GM19397 (cell line): ENCODE data around the gene SCD5.

Source experiments
- ATAC-seq: cut with Tn5 transposase; IDR thresholded peaks from one replicate; pipeline ENCODE4 v1.9.1; 2021; ENCODE audit warnings: mild to moderate bottlenecking, moderate library complexity; ENCODE audit not compliant: unreplicated experiment

SCD5 gene

DNA sequence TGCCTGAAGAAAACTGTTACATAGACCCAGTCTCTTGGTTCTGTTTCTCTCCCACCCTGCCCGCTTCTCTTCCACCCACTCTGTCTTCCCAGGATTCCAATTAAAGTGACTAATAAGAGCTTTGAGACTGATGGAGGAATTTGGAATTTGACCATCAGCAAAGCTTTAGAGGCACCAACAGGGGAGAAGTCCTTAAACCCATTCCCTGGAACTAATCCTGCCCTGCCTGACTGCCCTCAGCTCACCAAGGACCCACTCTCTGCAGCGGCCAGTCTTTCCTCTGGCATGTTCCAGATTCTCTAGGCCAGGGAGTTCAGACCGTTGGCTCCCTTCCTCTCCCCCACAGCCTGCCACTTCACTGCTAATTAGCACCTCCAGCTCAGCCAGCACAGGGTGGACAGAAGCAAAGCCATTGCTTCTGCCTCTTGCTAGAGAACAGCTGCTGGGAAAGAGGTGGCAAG, 23.9 kb downstream of the SCD5 start:
- ATAC-seq, result no peak

DNA sequence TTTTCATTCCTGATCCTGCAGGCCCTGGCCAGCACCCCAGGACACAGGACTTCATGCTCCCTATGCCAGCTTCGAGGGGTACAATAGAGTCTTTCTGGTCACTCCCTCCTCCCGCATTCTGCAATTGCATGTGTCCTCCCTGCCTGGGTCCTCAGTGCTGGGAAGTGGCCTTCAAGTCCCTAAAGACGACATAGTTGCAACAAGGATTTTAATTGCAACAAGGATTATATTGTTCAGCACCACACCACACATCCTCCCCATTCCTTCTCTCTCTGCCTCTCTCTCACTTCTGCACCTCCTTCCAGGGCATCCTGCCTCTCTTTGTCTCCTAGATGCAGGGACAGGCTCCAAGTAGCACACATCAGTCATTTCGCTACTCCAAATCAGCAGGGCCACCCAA, 25.5 kb downstream of the SCD5 start:
- no peak for ATAC-seq

DNA sequence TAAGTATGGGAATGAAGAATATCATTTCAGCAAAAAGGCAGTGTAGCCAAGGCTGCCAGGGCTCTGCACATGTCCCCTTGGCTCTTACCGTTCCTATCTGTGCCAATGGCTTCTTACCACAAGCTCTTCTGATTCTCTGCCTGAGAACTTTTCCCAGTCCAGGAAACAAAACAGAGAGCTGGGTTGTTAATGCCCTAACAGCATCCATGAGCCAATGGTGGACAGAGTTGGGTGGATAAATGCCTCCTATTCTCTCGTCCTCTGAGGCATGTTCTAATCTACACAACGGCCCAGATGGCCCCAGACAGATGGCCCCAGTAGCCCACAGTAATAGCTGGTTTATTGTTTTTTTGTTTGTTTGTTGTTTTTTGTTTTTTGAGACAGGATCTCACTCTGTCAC, 28.0 kb downstream of the SCD5 start:
- ATAC-seq, result no peak

DNA sequence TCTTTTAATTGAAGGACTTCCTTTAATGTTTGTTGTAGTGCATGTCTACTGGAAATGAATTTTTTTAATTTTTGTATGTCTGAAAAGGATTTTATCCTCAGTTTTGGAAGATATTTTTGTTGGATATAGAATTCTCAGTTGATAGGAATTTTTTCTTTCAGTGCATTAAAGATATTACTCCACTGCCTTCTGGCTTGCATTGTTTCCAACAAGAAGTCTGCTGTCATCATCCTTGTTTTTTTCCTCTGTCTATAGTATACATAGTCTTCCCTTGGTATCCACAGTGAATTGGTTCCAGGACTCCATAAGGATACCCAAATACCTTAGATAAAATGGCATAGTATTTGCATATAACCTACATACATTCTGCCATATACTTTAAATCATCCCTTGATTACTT, 33.5 kb downstream of the SCD5 start:
- ATAC-seq, result no peak

- ATAC-seq, result no peak
Measured at GRCh38 chr4:82761229-82761628, 37.4 kb downstream of the SCD5 start.

DNA sequence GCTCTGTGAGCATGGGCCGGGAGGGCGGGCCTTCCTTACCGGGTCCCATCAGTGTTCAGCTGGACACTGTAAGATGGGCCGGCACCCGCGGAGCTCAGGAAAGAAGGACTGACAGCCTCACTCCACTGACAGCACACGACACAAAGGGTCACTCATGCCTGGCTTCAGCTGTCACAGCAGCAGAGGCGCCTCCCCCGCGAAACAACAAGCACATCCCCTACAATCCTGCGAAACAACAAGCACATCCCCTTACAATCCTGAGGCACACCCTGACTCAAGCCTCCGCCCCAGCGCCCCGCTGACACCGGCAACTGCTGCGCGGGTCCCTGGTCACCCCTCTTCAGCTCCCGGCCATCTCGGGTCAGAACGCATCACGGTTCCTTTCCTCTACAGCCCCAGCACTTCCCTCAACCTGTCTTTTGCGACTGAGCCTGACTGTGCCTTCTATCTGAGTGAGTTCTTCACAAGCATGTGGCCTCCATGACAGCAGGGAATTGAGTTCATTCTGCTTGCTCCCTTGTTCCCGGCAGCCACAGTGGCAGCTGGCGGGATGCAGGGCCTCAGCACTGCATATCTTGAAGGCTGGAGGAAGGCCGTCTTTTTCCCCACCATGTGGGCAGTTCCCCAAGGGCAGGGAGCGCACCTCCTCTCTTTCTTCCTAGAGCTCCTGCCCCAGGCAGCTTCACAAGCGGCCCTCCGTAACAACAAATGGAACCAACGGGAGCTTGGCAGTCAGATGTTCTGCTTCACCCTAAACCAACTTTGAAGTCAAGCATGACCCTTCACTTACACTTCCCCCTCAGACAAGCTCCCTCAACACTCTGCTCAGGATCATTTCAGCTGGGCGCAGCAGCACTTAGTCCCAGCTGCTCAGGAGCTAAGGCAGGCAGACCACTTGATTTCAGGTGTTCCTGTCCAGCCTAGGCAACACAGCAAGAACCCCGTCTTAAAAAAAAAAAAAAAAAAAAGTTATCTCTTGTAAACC, 39.6 kb downstream of the SCD5 start:
- no peak for ATAC-seq

GRCh38 chr4:82756061-82756460, 42.5 kb downstream of the SCD5 start:
- no peak for ATAC-seq

GRCh38 chr4:82755650-82756049, 42.9 kb downstream of the SCD5 start:
- no peak for ATAC-seq

DNA sequence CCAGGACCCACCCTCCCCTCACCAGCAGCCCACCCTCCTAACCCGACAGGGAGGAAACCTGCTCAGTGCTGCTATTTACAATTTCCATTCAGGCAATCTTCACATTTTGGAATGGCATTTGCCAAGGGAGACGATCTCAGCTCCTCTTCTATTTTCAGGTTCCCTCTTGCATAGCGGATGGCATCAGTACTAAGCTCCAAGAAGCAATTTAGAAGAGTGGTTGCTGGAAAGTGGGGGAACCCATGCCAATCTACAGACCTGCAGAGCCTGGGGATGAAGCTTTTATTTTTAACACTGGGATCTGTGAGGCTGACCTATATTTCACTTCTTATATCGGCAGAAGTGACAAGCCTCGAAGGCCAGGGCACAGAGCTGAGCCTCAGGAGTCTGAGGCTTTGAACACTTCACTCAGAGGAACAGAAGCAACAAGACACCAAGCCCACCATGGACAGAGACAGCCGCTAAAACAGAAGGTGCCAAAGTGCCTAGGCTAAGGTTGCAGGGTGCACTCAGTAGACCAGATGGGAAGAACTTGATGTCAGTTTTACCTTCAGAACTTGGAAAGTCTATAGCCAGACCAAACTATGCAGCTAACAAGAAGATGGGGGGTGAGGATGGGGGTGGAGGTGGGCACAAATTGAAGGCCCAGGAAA, 44.0 kb downstream of the SCD5 start:
- no peak for ATAC-seq

DNA sequence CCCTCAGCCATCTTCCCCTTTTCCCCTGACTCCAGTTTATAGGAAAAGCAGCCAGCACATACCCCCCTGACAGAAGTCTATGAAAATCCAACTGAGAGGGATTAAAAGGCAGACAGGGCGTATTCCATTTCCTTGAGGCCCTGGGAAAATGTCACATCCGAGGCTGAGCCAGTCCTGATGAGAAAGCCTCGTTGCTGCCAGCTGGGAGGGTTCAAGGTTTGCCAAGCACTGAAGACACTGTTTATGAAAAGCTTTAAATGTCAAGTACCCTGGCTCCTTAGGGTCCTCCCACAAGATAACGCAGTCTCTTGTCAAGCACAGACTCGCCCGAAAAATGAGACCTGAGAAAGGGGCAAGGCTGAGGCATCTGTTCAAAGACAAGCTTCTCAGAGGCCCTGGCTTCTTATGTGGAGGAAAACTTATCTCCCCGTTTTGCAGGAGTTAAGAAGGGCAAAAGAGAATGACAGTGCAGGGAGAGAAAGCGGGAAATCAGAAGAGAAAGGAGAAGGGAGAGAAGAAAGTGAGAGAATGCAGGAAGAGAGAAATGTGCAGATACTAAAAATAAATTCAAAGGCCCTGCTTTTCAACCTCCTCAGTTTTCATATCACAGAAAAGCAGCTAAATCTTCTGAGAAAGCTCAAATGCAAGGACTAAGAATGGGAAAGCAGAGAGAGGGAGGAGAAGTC, 44.7 kb downstream of the SCD5 start:
- no peak for ATAC-seq

GRCh38 chr4:82753238-82753637, 45.4 kb downstream of the SCD5 start:
- ATAC-seq, result no peak

DNA sequence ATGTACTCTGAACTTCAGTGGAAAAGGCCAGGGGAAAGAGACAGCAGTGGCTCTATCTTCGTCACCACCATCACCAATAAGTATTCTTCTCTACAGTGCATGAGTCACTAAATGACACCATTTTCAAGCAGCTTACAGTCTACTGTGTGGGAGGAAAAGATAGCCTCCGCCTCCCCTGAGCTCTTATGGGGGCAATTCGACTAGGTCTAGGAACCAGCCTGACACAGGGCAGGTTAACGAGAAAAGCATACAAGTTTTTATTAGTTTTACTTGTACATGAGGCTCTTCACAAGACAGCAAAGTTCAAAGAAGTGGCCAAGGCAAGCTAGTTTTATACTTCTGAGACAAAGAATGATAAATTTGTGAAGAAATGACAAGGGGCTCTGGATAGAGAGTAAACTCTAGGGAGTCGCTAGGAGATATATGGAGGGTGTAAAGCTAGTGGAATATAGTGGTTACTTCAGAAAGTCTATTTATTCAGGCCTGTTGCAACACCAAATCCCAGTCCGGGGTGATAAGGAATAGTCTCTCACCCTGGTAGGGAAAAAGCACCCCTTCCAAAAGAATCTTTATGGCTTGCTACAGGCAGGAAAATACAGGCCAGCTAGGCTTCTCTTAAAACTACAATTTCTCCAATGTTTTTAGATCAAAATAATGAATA, 49.7 kb downstream of the SCD5 start:
- ATAC-seq, result no peak

GRCh38 chr4:82747686-82748575, 50.7 kb downstream of the SCD5 start:
- ATAC-seq, result no peak

DNA sequence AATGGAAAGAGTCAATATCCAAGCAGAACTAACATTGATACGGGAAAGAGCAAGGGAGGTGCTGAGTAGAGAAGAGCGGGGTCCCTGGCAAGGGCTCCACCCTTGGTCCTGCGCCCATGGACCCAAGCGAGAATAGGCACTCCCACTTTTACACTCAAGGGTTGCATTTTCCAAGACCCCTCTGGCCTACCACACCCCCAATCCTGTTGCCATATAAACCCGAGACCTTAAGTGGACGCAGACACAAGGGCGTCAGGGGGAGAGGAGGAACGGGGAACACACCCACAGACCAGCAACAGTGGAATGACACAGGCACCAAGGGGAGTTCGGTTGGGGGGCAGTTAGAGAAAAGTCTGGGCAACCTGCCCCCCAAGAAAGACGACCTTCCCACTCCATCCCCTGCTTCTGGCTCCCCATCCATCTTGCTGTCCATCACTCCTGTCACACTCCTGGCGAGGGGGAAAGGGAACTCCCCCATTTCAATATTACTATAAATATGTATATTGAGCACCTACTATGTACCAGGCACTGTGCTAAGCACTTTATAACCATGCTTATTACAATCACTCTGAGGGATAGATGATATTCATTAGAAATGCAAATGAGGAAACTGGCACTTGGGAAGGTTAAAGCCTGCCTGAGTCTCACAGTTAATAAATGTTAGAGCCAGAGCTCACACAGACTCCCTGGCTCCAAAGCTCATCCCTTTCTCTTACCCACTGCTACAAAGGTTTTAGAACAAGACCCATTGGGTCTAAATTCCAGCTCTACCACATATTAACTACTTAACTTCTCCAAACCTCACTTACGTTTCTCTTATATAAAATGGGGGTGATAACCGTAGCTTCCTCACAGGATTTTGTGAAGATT, 51.7 kb downstream of the SCD5 start:
- no peak for ATAC-seq

- ATAC-seq, result no peak
Measured at GRCh38 chr4:82745173-82745842, 53.3 kb downstream of the SCD5 start.

DNA sequence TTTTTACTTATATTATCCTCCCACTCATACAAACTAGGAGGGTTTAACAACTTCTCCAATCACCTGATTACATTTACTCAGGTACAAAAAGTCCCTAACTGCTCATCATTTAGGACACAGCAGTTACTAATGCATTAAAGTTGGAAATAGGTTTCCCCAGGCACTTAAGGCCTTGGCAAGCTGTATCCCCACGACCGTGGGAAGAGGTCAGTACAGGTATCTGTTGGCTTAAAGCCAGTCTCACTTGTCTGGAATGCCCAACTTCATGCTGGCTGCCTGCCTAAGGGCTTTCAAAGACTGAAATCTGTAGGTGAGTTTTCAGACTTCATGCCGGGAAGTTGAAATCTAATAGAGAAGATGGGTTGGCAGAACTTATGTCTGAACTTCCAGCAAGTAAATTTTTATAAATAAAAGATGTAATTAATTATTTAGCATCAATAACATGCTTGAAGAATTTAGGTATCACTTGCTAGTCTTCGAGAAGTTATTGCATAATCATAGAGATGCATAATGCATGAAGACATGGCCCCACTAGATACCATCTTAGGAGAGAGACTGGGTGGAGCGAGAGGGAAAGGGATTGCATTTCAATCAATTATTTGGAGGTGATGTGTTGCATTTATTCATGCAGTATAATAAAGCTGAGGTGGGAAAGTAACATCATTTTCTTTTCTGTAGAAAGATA, 54.2 kb downstream of the SCD5 start:
- ATAC-seq, result no peak

DNA sequence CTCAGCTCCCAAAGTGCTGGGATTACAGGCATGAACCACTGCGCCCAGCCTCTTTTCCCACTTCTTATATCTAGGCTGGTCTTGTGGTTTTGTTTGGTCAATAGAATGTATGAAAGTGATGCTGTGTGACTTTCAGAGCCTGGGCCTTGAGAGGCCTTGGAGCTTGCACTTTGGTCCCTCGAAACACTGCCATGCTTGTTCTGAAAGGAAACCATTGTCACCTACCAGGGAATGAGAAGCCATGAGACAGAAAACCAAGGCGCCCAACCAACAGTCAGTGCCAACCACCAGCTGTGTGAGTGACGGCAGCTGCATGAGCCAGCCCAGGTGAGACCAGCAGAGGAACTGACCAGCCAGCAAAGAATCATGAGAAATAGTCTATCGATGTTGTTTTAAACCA, 57.4 kb downstream of the SCD5 start:
- ATAC-seq, result no peak
